ENCODE results near the gene MTCL1.

Gene MTCL1

DNA sequence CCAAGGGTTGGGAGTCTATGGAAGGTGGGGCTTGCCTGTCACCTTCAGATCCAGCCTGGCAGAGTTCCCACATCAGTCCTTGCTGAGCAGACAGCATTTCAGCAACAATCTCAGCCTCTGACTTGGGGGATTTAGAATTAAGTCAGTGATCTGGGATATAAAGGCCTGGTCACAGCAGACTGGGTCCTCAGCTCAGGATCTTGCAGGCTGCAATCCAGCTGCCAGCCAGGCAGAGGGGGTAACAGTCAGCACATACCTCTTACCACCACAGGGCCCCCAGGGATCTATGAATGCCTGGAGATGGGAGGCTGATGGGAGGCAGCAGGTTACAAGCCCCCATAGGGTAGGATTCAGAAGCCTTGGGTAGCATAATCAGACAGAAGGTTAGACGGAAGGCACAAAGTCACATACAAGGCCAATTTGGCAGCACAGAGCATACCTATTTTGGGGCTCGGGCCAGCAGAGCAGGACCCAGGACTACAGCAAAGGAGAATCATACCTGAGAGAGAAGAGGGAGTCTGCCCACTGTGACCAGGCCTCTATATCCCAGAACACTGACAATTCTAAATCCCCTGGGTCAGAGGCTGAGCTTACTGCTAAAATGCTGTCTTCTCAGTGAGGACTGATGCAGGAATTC lies 163.5 kb downstream of the MTCL1 start:
- TF ChIP-seq, protein P1, sequence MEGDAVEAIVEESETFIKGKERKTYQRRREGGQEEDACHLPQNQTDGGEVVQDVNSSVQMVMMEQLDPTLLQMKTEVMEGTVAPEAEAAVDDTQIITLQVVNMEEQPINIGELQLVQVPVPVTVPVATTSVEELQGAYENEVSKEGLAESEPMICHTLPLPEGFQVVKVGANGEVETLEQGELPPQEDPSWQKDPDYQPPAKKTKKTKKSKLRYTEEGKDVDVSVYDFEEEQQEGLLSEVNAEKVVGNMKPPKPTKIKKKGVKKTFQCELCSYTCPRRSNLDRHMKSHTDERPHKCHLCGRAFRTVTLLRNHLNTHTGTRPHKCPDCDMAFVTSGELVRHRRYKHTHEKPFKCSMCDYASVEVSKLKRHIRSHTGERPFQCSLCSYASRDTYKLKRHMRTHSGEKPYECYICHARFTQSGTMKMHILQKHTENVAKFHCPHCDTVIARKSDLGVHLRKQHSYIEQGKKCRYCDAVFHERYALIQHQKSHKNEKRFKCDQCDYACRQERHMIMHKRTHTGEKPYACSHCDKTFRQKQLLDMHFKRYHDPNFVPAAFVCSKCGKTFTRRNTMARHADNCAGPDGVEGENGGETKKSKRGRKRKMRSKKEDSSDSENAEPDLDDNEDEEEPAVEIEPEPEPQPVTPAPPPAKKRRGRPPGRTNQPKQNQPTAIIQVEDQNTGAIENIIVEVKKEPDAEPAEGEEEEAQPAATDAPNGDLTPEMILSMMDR (IDR thresholded peaks at IDR 0.05; ENCODE audit: low read depth, low read length, missing control alignments), result no peak
- no peak overlapping the region for H3K4me3 ChIP-seq (ENCODE audit: low read depth, low read length)

DNA sequence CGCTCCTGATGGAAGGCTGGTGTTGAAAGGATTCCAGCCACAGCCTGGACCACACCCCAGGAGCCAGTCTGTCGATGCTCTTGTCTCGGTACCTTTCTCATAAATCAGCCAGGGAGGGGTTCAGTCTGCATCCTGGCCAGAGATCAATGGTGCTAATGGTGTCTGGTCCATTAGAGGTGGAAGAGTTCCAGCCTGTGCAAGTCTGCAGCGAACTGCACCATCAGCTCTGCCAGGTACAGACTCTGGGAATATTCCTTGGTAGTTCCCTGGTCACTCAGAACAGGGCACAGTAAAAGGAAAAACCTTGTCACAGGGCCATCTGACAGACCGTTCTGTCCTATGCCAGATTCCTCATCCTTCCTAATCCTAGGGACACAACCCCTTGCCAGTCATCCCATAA lies 164.3 kb downstream of the MTCL1 start:
- no peak overlapping the region for H3K4me3 ChIP-seq (ENCODE audit: low read depth, low read length)
- TF ChIP-seq, protein P1 (IDR thresholded peaks at IDR 0.05; ENCODE audit: low read depth, low read length, missing control alignments), result no peak
- DNase-seq (ENCODE audit: low read depth), result no peak

More for the DNA sequence above, 163.5 kb downstream of the MTCL1 start:
- DNase-seq (ENCODE audit: low read depth), result no peak

DNA sequence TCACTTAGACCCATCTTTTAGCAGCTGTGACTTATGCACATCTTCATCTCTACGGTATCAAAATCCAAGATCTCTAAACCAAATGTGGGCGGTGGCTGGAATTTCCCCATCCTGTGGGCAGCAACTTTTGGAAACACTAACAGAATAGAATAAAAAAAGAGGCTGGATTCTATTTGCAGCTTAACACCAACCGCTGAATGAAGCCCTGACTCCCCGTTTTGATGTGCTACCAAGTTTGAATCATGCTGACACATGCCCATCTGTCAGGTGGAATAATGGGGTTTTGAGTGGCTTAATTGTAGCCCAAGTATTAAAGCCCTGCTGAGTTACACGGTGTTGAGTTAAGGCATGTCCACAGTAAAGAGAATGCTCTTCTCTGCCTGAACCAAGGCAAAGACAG lies 165.2 kb downstream of the MTCL1 start:
- DNase-seq (ENCODE audit: low read depth), result no peak
- TF ChIP-seq, protein P1 (IDR thresholded peaks at IDR 0.05; ENCODE audit: low read depth, low read length, missing control alignments), result no peak
- no peak overlapping the region for H3K4me3 ChIP-seq (ENCODE audit: low read depth, low read length)

DNA sequence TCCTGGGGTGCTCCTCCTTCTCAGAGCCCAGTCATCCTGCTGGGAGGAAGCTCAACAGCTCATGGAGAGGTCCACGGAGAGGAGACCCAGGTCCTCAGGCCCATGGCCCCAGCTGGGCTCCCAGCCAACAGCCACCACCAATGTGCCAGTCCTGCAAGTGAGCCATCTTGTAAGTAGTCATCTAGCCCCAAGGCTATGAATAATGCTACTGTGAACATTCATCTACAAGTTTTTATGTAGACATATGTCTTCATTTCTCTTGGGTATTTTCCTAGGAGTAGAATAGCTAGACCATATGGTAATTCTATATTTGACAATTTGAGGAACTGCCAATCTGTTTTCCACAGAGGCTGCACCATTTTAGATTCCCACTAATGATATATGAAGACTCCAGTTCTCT lies 166.1 kb downstream of the MTCL1 start:
- no peak overlapping the region for H3K4me3 ChIP-seq (ENCODE audit: low read depth, low read length)
- no peak for DNase-seq (ENCODE audit: low read depth)
- TF ChIP-seq, protein P1 (IDR thresholded peaks at IDR 0.05; ENCODE audit: low read depth, low read length, missing control alignments), result no peak

DNA sequence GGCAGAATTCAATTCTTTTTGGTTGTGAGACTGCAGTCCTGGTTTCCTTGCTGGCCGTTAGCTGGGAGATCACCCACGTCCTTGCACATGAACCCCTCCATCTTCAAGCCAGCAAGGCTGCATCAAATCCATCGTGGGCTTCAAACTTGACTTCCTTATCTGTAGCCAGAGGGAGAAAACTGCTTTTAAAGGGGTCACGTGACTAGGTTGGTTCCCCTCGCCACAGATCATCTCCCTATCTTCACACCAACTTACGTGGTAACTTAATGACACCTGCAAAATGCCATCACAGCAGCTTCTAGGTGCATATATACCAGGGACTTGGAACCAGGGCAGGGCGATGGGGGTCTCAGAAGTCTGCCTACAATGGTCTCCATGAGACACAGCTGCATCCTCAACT lies 169.5 kb downstream of the MTCL1 start:
- no peak overlapping the region for H3K4me3 ChIP-seq (ENCODE audit: low read depth, low read length)
- TF ChIP-seq, protein P1 (IDR thresholded peaks at IDR 0.05; ENCODE audit: low read depth, low read length, missing control alignments), result no peak

DNA sequence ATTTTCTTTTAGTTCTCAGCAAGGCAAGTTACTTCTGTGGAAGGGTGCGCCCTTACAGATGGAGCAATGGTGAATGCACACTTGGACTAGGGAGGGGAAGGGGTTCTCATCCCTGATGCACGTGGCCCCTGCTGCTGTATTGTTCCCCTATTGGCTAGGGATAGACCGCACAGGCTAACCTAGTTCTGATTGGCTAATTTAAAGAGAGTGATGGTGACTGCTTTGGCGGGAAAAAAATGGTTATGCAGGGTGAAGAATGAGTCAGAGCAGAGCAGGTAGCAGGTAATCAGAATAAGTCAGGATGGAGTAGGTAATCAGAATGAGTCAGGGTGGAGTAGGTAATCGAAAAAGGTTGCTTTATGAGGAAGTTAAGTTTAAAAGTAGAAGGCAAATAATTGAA lies 171.5 kb downstream of the MTCL1 start:
- H3K4me3 ChIP-seq (ENCODE audit: low read depth, low read length), result no peak overlapping the region
- TF ChIP-seq, protein P1 (IDR thresholded peaks at IDR 0.05; ENCODE audit: low read depth, low read length, missing control alignments), result no peak
- DNase-seq (ENCODE audit: low read depth), result no peak

More for the DNA sequence above, 169.5 kb downstream of the MTCL1 start:
- DNase-seq (ENCODE audit: low read depth), result no peak

DNA sequence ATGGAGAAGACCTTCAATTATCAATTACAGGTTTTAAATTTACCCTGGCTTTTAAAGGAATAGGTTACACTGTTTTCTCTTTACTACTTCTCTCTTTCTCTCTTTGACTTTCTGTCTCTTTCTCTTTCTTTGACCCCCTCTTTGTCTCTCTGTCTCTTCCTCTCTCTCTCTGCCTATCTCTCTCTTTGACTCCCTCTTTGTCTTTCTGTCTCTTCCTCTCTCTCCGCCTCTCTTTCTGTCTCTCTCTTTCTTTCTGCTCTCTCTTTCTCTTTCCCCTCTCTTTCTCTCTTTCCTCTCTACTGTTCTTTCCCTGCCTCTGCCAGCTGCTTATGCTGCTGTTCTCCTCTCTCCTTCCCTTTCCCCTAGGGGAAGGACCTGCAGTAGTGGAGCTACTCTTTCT lies 175.7 kb downstream of the MTCL1 start:
- H3K4me3 ChIP-seq (ENCODE audit: low read depth, low read length), result no peak overlapping the region
- TF ChIP-seq, protein P1 (IDR thresholded peaks at IDR 0.05; ENCODE audit: low read depth, low read length, missing control alignments), result no peak
- DNase-seq (ENCODE audit: low read depth), result no peak
